ENCODE measurements around the gene LMX1B.

GRCh38 chr9:126564716-126565115, 49.0 kb upstream of the LMX1B start:
- peak in 2 of 3 experiments; percentile 50 to 52; a peak in 4 of 6 replicates for TF ChIP-seq CTCF (IDR thresholded peaks at IDR 0.05 in 2 of 3, conservative IDR thresholded peaks at IDR 0.05 in 1 of 3; ENCODE audit: borderline replicate concordance in 1 of 3, insufficient read depth in 1 of 3, low read depth in 2 of 3, low read length in 2 of 3)
- no peak for TF ChIP-seq MAX (IDR thresholded peaks at IDR 0.05)
- no peak for TF ChIP-seq EZH2phosphoT487 (IDR thresholded peaks at IDR 0.05; ENCODE audit: borderline replicate concordance)
- TF ChIP-seq RAD21 (IDR thresholded peaks at IDR 0.05; ENCODE audit: low read depth) = peak; percentile 38
- no peak for TF ChIP-seq REST (IDR thresholded peaks at IDR 0.05; ENCODE audit: low read depth)
- TF ChIP-seq POLR2A (IDR thresholded peaks at IDR 0.05; ENCODE audit: borderline replicate concordance, extremely low read depth, insufficient read depth, insufficient read length) = no peak
- TF ChIP-seq CEBPB (IDR thresholded peaks at IDR 0.05; ENCODE audit: low read depth) = no peak
- TF ChIP-seq CBX3 (IDR thresholded peaks at IDR 0.05; ENCODE audit: low read depth) = no peak
- no peak for TF ChIP-seq ZNF274 (IDR thresholded peaks at IDR 0.05; ENCODE audit: low read depth, low read length)
- TF ChIP-seq YY1 (IDR thresholded peaks at IDR 0.05; ENCODE audit: extremely low read depth, insufficient replicate concordance, low read depth, low read length) = no peak
- TF ChIP-seq POLR2AphosphoS5 (IDR thresholded peaks at IDR 0.05; ENCODE audit: low read depth, low read length) = no peak
- TF ChIP-seq EZH2 (IDR thresholded peaks at IDR 0.05) = no peak
- no peak for TF ChIP-seq SP1 (IDR thresholded peaks at IDR 0.05; ENCODE audit: low read depth)

Data from HCT116 (cell line).